H1 (cell line): ENCODE data around the gene SEC61A1. TPM values are rescaled to one million over a fixed set of nuclear protein-coding genes. Genes with fewer than 3 reads are reported as not detected.

Experiments
- ASH2L ChIP-seq: fragments of 200-600, 300-600 bp; sonication (generic); IDR thresholded peaks from one replicate; pipeline ENCODE4 v1.7.1; 2017; ENCODE audit warnings: low read length
- ATF2 ChIP-seq: IDR thresholded peaks from 2 replicates; pipeline ENCODE4 v1.6.1; 2012; ENCODE audit warnings: low read length, inconsistent platforms
- BCL11A ChIP-seq, 2 experiments: IDR thresholded peaks; one replicate each; pipeline ENCODE4 v1.6.1; 2011; ENCODE audit warnings: low read depth in 2 of 2, low read length in 2 of 2, mild to moderate bottlenecking in 2 of 2
- BRCA1 ChIP-seq: IDR thresholded peaks from 2 replicates; pipeline ENCODE4 v1.6.1; 2012; ENCODE audit warnings: low read depth, low read length, improper control_type of control experiment
- CBX8 ChIP-seq: fragments of 300-800, 300-1000 bp; sonication (generic); IDR thresholded peaks from 2 replicates; pipeline ENCODE4 v1.7.1; 2016; ENCODE audit warnings: low read depth, low read length, borderline replicate concordance
- CHD2 ChIP-seq: IDR thresholded peaks from 2 replicates; pipeline ENCODE4 v1.6.1; 2012; ENCODE audit warnings: low read length, improper control_type of control experiment
- CTBP2 ChIP-seq: IDR thresholded peaks from 2 replicates; pipeline ENCODE4 v1.7.0; 2011; ENCODE audit warnings: borderline replicate concordance, mild to moderate bottlenecking, moderate library complexity, mixed read lengths, low read length; ENCODE audit not compliant: insufficient read depth, insufficient read length
- EGR1 ChIP-seq: IDR thresholded peaks from 2 replicates; pipeline ENCODE4 v1.6.1; 2011; ENCODE audit warnings: low read depth, low read length, borderline replicate concordance
- EP300 ChIP-seq, 2 experiments: IDR thresholded peaks; 1 replicate in 1 of 2; 2 replicates in 1 of 2; pipeline ENCODE4 v1.6.1; 2011 to 2012; ENCODE audit warnings: low read depth in 2 of 2, low read length in 2 of 2, mild to moderate bottlenecking in 2 of 2, borderline replicate concordance in 1 of 2, inconsistent platforms in 1 of 2, moderate library complexity in 1 of 2
- EZH2 ChIP-seq: fragments of 200-600 bp; sonication (generic); IDR thresholded peaks from 2 replicates; pipeline ENCODE4 v1.7.1; 2012; ENCODE audit warnings: low read depth, mild to moderate bottlenecking, moderate library complexity, low read length, inconsistent platforms; ENCODE audit not compliant: severe bottlenecking
- GTF2F1 ChIP-seq: IDR thresholded peaks from 2 replicates; pipeline ENCODE4 v1.6.1; 2012; ENCODE audit warnings: low read depth, low read length, improper control_type of control experiment, borderline replicate concordance
- HDAC6 ChIP-seq: IDR thresholded peaks from one replicate; pipeline ENCODE4 v1.7.1; 2012; ENCODE audit warnings: low read depth, mild to moderate bottlenecking, inconsistent platforms, low read length, moderate library complexity
- JUN ChIP-seq: IDR thresholded peaks from 2 replicates; pipeline ENCODE4 v1.6.1; 2011; ENCODE audit warnings: low read depth, mild to moderate bottlenecking, improper control_type of control experiment, low read length
- JUND ChIP-seq: IDR thresholded peaks from 2 replicates; pipeline ENCODE4 v1.6.1; 2011; ENCODE audit warnings: mild to moderate bottlenecking, improper control_type of control experiment, low read length
- KDM1A ChIP-seq: fragments of 200-600, 300-600 bp; sonication (generic); IDR thresholded peaks from 2 replicates; pipeline ENCODE4 v1.7.1; 2016; ENCODE audit warnings: mild to moderate bottlenecking, low read length, borderline replicate concordance
- NRF1 ChIP-seq: IDR thresholded peaks from 2 replicates; pipeline ENCODE4 v1.6.1; 2011; ENCODE audit warnings: mild to moderate bottlenecking, low read depth, low read length, improper control_type of control experiment
- POLR2A ChIP-seq, 2 experiments: IDR thresholded peaks; 1 replicate in 1 of 2; 2 replicates in 1 of 2; pipeline ENCODE4 v1.6.1; 2011; ENCODE audit warnings: low read depth in 2 of 2, low read length in 2 of 2, mild to moderate bottlenecking in 2 of 2; ENCODE audit errors: control extremely low read depth in 1 of 2
- POU5F1 ChIP-seq: IDR thresholded peaks from 2 replicates; pipeline ENCODE4 v1.6.1; 2011; ENCODE audit warnings: low read depth, mild to moderate bottlenecking, low read length, moderate library complexity
- RAD21 ChIP-seq, 2 experiments: IDR thresholded peaks in 1 of 2; conservative IDR thresholded peaks in 1 of 2; 2 replicates each; pipeline ENCODE4 v1.6.1; 2011; ENCODE audit warnings: low read depth in 2 of 2, low read length in 2 of 2, improper control_type of control experiment in 1 of 2, inconsistent platforms in 1 of 2, mild to moderate bottlenecking in 1 of 2, moderate library complexity in 1 of 2
- RXRA ChIP-seq: IDR thresholded peaks from 2 replicates; pipeline ENCODE4 v1.6.1; 2011; ENCODE audit warnings: low read depth, mild to moderate bottlenecking, low read length, moderate library complexity; ENCODE audit not compliant: insufficient read depth
- SIN3A ChIP-seq, 2 experiments: IDR thresholded peaks in 1 of 2; conservative IDR thresholded peaks in 1 of 2; 2 replicates each; pipeline ENCODE4 v1.6.1; 2011 to 2012; ENCODE audit warnings: low read length in 2 of 2, improper control_type of control experiment in 1 of 2, low read depth in 1 of 2, mild to moderate bottlenecking in 1 of 2
- SP4 ChIP-seq: IDR thresholded peaks from 2 replicates; pipeline ENCODE4 v1.6.1; 2012; ENCODE audit warnings: low read length, inconsistent platforms
- SUZ12 ChIP-seq: fragments of 200-600 bp; sonication (generic); IDR thresholded peaks from 2 replicates; pipeline ENCODE4 v1.6.1; 2012; ENCODE audit warnings: mild to moderate bottlenecking, inconsistent platforms, low read length, moderate library complexity, mixed read lengths
- ZNF274 ChIP-seq: IDR thresholded peaks from 2 replicates; pipeline ENCODE4 v1.7.0; 2012; ENCODE audit warnings: low read length, borderline replicate concordance; ENCODE audit errors: extremely low read depth
- polyA plus RNA-seq, 7 experiments: library from polyadenylated mRNA; depleted of rRNA in 3 of 7; stranded (reverse) in 5 of 7; unstranded in 2 of 7; fragments of >200 nt in 5 of 7; fragments of 200-250 nt in 2 of 7; gene quantifications; 1 replicate in 5 of 7; 2 replicates in 1 of 7; 4 replicates in 1 of 7; pipeline versions ENCODE4 v1.2.1 to v1.2.3, GENCODE V29; 2011 to 2013; ENCODE audit warnings: missing spikeins in 2 of 7, mixed read lengths in 2 of 7
- total RNA-seq: library from RNA; stranded (reverse); fragmentation: NEBNext Ultra II Directional; extraction: Animal tissue kit (Norgen Biotek cat#: 25700); gene quantifications from 2 replicates; pipeline ENCODE4 v1.2.1, GENCODE V29; 2021

SEC61A1 gene
- total and polyA plus RNA-seq, 2 of the 8 experiments (the other 6 are each of a cell fraction or from before 2014, with no cell fraction given): 133 to 165 TPM

- TF ChIP-seq CTBP2 (no peak), EP300 (IDR thresholded peaks at IDR 0.05; ENCODE audit: borderline replicate concordance in 1 of 2, low read depth in 2 of 2, low read length in 2 of 2) (no peak), GTF2F1 (no peak), RXRA (no peak), CBX8 (no peak), POU5F1 (no peak), SUZ12 (no peak), KDM1A (no peak), JUN (no peak), JUND (no peak), RAD21 (IDR thresholded peaks at IDR 0.05 in 1 of 2, conservative IDR thresholded peaks at IDR 0.05 in 1 of 2; ENCODE audit: low read depth in 2 of 2, low read length in 2 of 2) (peak; percentile 76 to 78), EZH2 (no peak), NRF1 (no peak), BRCA1 (no peak), CHD2 (no peak), HDAC6 (no peak), SIN3A (conservative IDR thresholded peaks at IDR 0.05 in 1 of 2, IDR thresholded peaks at IDR 0.05 in 1 of 2; ENCODE audit: low read depth in 1 of 2, low read length in 2 of 2) (peak in 1 of 2 experiments; percentile 79; a peak in 1 of 4 replicates), BCL11A (IDR thresholded peaks at IDR 0.05; ENCODE audit: low read depth in 2 of 2, low read length in 2 of 2) (no peak), ASH2L (no peak), ATF2 (no peak), POLR2A (IDR thresholded peaks at IDR 0.05; ENCODE audit: control extremely low read depth in 1 of 2, low read depth in 2 of 2, low read length in 2 of 2) (no peak), ZNF274 (no peak), SP4 (no peak), EGR1 (no peak)
Observed at GRCh38 chr3:128095222-128095703, 43.0 kb downstream of the SEC61A1 start (continued).
